NB4 (cell line): ENCODE results near the gene TLNRD1.

Source experiments
- DNase-seq: peaks from one replicate; pipeline ENCODE4 v3.0.0; 2010; ENCODE audit warnings: low read depth
- H3K4me3 ChIP-seq: one replicate; pipeline ENCODE4 v1.5.1; 2011; ENCODE audit warnings: mild to moderate bottlenecking, low read depth, low read length, moderate library complexity
- MAX ChIP-seq: IDR thresholded peaks from 2 replicates; pipeline ENCODE4 v1.6.1; 2011; ENCODE audit warnings: low read depth, low read length
- MYC ChIP-seq: IDR thresholded peaks from 2 replicates; pipeline ENCODE4 v1.6.1; 2011; ENCODE audit warnings: low read depth, low read length
- POLR2A ChIP-seq: IDR thresholded peaks from 2 replicates; pipeline ENCODE4 v1.6.1; 2011; ENCODE audit warnings: mild to moderate bottlenecking; ENCODE audit not compliant: insufficient read length; ENCODE audit errors: extremely low read depth
- TF ChIP-seq, protein P1 (sequence below): IDR thresholded peaks from one replicate; pipeline ENCODE4 v1.5.1; 2012; ENCODE audit warnings: low read depth, low read length

The TLNRD1 gene

GRCh38 chr15:80982839-80983238 is 17.9 kb upstream of the TLNRD1 start:
- no peak for TF ChIP-seq MAX
- no peak overlapping the region for H3K4me3 ChIP-seq
- no peak for DNase-seq

DNA sequence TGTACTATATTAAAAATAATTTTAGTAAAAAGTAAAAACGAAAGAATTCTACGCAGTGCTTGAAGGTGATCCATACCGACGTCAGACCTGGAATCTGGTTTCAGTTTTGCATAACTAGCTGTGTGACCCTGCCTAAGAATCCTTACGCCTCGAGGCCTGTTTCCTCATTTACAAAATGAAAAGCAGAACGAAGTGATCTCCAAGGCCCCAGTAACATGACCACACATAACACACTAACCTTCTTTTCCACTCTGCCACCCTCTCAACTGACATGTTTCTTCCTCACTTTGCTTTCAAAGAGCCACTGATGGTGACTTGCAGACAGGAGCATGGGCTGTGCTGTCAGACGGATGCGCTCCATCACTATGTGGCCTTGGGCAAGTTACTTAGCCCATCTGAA is 15.9 kb upstream of the TLNRD1 start:
- TF ChIP-seq, protein P1, sequence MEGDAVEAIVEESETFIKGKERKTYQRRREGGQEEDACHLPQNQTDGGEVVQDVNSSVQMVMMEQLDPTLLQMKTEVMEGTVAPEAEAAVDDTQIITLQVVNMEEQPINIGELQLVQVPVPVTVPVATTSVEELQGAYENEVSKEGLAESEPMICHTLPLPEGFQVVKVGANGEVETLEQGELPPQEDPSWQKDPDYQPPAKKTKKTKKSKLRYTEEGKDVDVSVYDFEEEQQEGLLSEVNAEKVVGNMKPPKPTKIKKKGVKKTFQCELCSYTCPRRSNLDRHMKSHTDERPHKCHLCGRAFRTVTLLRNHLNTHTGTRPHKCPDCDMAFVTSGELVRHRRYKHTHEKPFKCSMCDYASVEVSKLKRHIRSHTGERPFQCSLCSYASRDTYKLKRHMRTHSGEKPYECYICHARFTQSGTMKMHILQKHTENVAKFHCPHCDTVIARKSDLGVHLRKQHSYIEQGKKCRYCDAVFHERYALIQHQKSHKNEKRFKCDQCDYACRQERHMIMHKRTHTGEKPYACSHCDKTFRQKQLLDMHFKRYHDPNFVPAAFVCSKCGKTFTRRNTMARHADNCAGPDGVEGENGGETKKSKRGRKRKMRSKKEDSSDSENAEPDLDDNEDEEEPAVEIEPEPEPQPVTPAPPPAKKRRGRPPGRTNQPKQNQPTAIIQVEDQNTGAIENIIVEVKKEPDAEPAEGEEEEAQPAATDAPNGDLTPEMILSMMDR: no peak
- TF ChIP-seq MYC: no peak
- TF ChIP-seq POLR2A: no peak
- TF ChIP-seq MAX: no peak; the same call in 1 of the 2 replicates
- DNase-seq: peak; percentile 72
- no peak overlapping the region for H3K4me3 ChIP-seq

GRCh38 chr15:80985981-80986380 is 14.7 kb upstream of the TLNRD1 start:
- DNase-seq: no peak
- TF ChIP-seq POLR2A (no peak), MYC (no peak), MAX (no peak)
- TF ChIP-seq, protein P1: no peak
- no peak overlapping the region for H3K4me3 ChIP-seq

DNA sequence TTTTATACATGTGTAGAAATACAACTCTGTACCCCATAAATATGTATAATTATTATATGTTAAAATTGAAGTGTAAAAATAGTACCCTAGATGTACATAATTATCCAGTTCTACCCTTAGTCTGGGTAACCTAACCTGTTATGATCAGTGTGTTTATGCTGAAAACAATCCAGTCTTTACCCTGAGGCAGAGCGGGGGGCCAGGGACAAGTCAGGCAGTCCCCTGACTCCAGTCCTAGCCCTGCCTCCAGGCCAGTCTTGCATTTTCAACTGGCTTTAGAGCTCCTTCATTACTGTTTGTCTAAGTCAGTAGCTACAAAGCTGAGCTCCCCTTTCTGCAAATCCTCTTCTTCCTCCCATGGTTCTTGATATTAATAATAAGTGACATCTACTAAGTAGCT is 14.2 kb upstream of the TLNRD1 start:
- no peak for DNase-seq
- H3K4me3 ChIP-seq: no peak overlapping the region
- TF ChIP-seq POLR2A: no peak

DNA sequence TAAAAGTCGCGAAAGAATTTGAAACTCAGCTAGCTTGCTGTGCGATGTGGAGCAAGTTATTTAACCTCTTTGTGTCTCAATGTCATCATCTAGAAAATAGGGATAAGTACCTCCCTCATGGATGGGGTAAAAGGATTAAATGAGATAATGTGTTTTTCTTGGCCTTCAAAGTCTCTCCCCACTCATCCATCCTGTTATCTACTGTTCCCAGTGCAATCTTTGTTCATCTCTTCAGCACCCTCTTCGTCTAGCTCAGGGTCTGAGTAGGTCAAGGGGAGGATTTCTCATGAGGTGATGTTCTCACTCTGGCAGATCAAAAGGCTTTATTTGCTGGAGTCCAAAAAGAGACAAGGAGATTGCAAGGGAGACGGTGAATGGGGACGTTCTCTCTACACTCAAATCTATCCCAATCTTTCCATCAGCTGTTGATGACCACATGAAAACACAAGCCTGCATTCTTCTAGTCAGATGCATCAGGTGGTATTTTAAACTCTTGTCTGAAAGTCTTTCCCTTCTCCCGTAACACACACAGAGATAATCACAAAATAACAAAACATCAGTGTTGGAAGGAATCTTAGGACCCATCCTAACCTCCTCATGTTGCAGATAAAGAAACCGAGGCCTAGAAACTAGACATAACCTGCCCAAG is 12.5 kb upstream of the TLNRD1 start:
- H3K4me3 ChIP-seq: peak overlapping the region; percentile 98
- TF ChIP-seq MAX: no peak
- no peak for TF ChIP-seq MYC
- no peak for TF ChIP-seq POLR2A
- TF ChIP-seq, protein P1: no peak
- DNase-seq: no peak

DNA sequence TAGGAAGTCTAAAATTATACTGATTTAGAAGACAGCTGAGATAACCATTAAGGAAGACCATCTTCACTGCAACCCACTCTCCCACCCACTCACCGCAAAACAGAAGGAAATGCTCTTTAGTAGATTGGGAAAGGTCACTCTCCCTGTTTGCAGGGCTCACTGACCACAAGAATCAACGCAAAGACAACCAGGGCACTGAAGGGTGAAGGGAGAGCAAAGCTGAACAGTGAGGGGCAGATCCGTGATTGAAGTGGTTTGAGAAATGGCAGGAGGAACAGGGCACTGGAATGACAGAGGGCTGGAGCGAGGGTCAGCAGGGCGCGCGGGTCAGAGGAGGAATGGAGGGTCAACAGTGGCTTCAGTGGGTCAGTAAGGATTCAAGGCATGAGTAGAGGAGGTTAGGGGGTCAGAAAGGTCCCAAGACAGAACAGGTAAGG is 11.6 kb upstream of the TLNRD1 start:
- DNase-seq: peak; percentile 49
- H3K4me3 ChIP-seq: peak overlapping the region; percentile 98
- TF ChIP-seq POLR2A: no peak
- no peak for TF ChIP-seq MYC
- no peak for TF ChIP-seq MAX

- DNase-seq: peak; percentile 96
- TF ChIP-seq POLR2A: peak; percentile 97
- TF ChIP-seq, protein P1: no peak
- TF ChIP-seq MAX: peak; percentile 53
- TF ChIP-seq MYC: peak; percentile 54
- H3K4me3 ChIP-seq: peak within 1 kb of the TSS; percentile 98
These were observed 10.9 kb upstream of the TLNRD1 start, which contains the start of gene MESD for GRCh38 chr15:80989518-80990478. Gene MESD, minus strand, starts transcription at chr15:80989819. Its CDS starts 28 bp downstream, at chr15:80989791.
